Keratinocyte (primary cell): ENCODE data around the gene CA12.

Experiments used
- CTCF ChIP-seq, 3 experiments: IDR thresholded peaks in 1 of 3; conservative IDR thresholded peaks in 1 of 3; optimal IDR thresholded peaks in 1 of 3; 2 replicates in 2 of 3; 3 replicates in 1 of 3; pipeline versions ENCODE3 to v1.5.1; 2011; ENCODE audit warnings: low read length in 3 of 3, mild to moderate bottlenecking in 3 of 3, moderate library complexity in 2 of 3, control low read depth in 1 of 3, inconsistent platforms in 1 of 3; ENCODE audit not compliant: insufficient read depth in 2 of 3; ENCODE audit errors: extremely low read depth in 1 of 3
- EZH2 ChIP-seq: IDR thresholded peaks from one replicate; pipeline ENCODE4 v1.6.1; 2012; ENCODE audit warnings: inconsistent platforms, mild to moderate bottlenecking, low read length, moderate library complexity

GRCh38 chr15:63340878-63341277 lies 40.8 kb downstream of the CA12 start:
- TF ChIP-seq CTCF (optimal IDR thresholded peaks at IDR 0.05 in 1 of 3, IDR thresholded peaks at IDR 0.05 in 1 of 3, conservative IDR thresholded peaks at IDR 0.05 in 1 of 3; ENCODE audit: extremely low read depth in 1 of 3, insufficient read depth in 2 of 3, low read length in 3 of 3), result no peak
- no peak for TF ChIP-seq EZH2
